Endothelial cell of umbilical vein (primary cell): ENCODE results near the gene KIF25.

Source experiments
- CTCF ChIP-seq, 2 donors: IDR thresholded peaks; 1 replicate in 1 of 2; 2 replicates in 1 of 2; pipeline ENCODE4 v1.5.1; 2011; ENCODE audit warnings: low read length in 2 of 2, mild to moderate bottlenecking in 2 of 2, moderate library complexity in 2 of 2, control low read depth in 1 of 2, inconsistent platforms in 1 of 2, low read depth in 1 of 2; ENCODE audit not compliant: insufficient read depth in 1 of 2; ENCODE audit errors: extremely low read depth in 1 of 2
- POLR2AphosphoS5 ChIP-seq: IDR thresholded peaks from 2 replicates; pipeline ENCODE4 v1.6.1; 2012; ENCODE audit warnings: low read depth, mild to moderate bottlenecking, control low read depth, low read length, moderate library complexity; ENCODE audit not compliant: insufficient read depth

- no peak for TF ChIP-seq CTCF (IDR thresholded peaks at IDR 0.05; ENCODE audit: extremely low read depth in 1 of 2, insufficient read depth in 1 of 2, low read depth in 1 of 2, low read length in 2 of 2)
- peak; percentile 68 for TF ChIP-seq POLR2AphosphoS5
These were observed 10.3 kb downstream of the KIF25 start for GRCh38 chr6:168007592-168008338.
